ENCODE measurements around the gene ASIC3.

ASIC3 gene

DNA sequence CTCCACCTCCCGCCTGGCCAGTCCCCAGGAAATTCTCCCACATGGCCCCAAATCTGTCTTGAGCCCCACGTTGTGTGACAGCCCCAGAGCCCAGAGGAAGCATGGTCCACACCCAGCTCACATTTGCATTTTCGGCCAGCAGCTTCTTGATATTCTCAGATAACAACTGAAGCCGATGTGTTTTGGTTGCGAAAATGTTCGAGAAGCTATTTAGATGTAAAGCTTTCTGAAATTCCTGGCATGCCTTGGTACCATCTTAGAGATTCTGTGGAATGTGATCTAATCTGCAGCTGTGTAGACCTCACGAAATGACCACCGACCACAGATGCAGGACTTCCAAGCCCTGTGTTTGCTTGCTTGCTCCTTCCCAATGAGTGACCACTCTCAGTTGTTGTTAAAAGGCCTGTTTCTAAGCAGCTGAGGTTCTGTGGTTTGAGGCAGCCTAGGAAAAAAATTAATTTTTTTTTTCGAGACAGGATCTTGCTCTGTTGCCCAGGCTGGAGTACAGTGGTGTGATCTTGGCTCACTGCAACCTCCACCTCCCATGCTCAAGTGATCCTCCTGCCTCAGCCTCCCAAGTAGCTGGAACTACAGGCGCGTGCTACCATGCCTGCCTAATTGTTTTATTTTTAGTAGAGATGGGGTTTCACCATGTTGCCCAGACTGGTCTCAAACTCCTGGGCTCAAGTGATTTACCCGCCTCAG lies 19.9 kb downstream of the ASIC3 start:
- Histone ChIP-seq H3K27ac (no peak overlapping the region), H3K4me3 (no peak overlapping the region)
- DNase-seq (ENCODE audit: low spot score): no peak
- TF ChIP-seq, protein P1, sequence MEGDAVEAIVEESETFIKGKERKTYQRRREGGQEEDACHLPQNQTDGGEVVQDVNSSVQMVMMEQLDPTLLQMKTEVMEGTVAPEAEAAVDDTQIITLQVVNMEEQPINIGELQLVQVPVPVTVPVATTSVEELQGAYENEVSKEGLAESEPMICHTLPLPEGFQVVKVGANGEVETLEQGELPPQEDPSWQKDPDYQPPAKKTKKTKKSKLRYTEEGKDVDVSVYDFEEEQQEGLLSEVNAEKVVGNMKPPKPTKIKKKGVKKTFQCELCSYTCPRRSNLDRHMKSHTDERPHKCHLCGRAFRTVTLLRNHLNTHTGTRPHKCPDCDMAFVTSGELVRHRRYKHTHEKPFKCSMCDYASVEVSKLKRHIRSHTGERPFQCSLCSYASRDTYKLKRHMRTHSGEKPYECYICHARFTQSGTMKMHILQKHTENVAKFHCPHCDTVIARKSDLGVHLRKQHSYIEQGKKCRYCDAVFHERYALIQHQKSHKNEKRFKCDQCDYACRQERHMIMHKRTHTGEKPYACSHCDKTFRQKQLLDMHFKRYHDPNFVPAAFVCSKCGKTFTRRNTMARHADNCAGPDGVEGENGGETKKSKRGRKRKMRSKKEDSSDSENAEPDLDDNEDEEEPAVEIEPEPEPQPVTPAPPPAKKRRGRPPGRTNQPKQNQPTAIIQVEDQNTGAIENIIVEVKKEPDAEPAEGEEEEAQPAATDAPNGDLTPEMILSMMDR (IDR thresholded peaks at IDR 0.05): no peak

DNA sequence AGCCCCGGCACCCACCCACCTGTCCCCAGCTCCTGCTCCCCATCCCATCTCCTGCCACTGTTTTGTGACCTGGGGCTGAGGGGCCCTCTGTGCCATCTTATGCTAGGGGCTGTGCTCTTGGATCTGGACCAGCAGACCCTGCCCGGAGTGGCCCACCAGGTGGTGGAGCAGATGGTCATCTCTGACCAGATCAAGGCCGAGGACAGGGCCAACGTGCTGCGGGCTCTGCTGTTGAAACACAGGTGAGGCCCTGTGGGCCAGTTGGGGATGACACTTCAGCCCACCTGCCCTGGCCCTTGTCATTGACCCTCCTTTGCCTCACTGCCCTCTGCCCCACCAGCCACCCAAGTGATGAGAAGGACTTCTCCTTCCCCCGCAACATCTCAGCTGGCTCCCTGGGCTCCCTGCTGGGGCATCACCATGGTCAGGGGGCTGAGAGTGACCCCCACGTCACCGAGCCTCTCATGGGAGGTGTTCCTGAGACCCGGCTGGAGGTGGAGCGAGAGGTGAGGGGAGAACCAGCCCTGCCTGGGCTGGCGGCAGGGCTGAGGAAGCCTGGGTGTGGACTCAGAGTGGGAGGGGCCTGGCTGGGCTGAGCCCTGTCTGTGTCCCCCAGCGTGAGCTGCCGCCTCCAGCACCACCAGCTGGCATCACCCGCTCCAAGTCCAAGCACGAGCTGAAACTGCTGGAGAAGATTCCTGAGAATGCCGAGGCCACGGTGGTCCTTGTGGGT lies 21.7 kb downstream of the ASIC3 start:
- TF ChIP-seq, protein P1 (IDR thresholded peaks at IDR 0.05): no peak

DNA sequence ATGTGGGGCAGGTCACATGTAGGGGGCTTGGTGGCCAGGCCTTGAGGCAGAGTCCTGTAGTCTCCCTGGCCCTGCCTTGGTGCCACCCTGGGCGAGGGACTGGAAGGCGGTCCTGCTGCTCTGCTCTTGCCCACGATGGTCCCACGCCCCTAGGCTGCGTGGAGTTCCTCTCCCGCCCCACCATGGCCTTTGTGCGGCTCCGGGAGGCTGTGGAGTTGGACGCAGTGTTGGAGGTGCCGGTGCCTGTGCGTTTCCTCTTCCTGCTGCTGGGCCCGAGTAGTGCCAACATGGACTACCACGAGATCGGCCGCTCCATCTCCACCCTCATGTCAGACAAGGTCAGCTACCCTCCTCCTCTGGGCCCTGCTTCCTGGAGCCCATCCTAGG lies 22.2 kb downstream of the ASIC3 start:
- no peak for DNase-seq (ENCODE audit: low spot score)
- TF ChIP-seq, protein P1 (IDR thresholded peaks at IDR 0.05): no peak
- H3K4me3 ChIP-seq: no peak overlapping the region
- H3K27ac ChIP-seq: no peak overlapping the region

More for the DNA sequence above, 21.7 kb downstream of the ASIC3 start:
- DNase-seq (ENCODE audit: low spot score): no peak
- Histone ChIP-seq H3K27ac (no peak overlapping the region), H3K4me3 (no peak overlapping the region)

DNA sequence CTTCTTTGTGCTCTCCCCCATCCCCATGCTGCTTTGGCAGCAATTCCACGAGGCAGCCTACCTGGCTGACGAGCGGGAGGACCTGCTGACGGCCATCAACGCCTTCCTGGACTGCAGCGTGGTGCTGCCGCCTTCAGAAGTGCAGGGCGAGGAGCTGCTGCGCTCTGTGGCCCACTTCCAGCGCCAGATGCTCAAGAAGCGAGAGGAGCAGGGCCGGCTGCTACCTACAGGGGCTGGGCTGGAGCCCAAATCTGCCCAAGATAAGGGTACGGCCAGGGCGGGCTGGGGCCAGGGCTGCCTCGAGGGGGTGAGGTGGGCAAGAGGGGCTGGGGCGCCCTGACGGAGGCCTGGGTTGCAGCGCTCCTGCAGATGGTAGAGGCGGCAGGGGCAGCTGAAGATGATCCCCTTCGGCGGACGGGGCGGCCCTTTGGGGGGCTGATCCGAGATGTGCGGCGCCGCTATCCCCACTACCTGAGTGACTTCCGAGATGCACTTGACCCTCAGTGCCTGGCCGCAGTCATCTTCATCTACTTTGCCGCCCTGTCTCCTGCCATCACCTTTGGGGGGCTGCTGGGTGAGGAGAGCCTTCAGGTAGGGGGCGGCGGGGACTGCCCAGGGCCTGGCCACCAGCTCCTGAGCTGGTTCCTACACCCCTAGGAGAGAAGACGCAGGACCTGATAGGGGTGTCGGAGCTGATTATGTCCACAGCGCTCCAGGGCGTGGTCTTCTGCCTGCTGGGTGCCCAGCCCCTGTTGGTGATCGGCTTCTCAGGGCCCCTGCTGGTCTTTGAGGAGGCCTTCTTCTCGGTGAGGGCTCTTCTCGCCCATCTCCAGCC lies 22.9 kb downstream of the ASIC3 start:
- TF ChIP-seq, protein P1 (IDR thresholded peaks at IDR 0.05): no peak
- no peak for DNase-seq (ENCODE audit: low spot score)

DNA sequence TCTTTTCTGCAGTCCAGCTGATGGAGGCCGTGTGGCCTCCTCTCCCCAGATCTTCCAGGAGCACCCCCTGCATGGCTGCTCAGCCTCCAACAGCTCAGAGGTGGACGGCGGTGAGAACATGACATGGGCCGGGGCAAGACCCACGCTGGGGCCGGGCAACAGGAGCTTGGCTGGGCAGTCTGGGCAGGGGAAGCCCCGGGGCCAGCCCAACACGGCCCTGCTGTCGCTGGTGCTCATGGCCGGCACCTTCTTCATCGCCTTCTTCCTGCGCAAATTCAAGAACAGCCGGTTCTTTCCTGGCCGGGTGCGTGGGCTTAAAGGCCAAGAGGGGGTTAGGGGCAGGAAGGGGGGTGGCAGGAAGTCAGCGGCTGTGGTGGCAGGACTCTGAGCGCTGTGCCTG lies 25.7 kb downstream of the ASIC3 start:
- Histone ChIP-seq H3K27ac (no peak overlapping the region), H3K4me3 (no peak overlapping the region)
- TF ChIP-seq, protein P1 (IDR thresholded peaks at IDR 0.05): no peak
- DNase-seq (ENCODE audit: low spot score): no peak

More for the DNA sequence above, 22.9 kb downstream of the ASIC3 start:
- H3K4me3 ChIP-seq: no peak overlapping the region
- H3K27ac ChIP-seq: no peak overlapping the region

DNA sequence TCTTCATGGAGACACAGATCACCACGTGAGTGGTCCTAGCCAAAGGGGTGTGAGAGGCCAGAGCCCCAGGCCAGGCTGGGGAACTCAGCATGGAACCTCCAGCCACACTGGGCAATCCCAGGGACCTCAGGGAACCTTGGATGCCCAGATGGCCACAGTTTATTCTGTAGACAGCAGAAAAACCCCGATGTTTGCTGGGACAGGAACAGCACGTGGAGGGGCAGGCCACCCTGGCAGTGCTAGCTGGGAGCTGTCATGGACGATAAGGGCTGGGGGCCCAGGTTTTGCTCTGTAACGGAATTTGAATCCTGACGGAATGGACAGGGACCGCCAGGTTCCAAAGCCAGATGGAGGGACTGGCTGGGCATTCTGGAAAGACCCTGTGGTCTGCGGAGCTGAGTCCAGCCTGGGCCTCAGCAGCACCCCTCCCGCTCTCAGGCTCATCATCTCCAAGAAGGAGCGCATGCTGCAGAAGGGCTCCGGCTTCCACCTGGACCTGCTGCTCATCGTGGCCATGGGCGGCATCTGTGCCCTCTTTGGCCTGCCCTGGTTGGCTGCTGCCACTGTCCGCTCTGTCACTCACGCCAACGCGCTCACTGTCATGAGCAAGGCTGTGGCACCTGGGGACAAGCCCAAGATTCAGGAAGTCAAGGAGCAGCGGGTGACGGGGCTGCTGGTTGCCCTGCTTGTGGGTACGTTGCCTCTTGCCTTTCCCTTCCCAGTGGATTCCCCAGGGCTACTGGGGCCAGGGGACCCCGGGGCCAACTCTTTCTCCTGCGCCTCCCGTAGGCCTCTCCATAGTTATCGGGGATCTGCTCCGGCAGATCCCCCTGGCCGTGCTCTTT lies 26.7 kb downstream of the ASIC3 start:
- no peak for DNase-seq (ENCODE audit: low spot score)
- Histone ChIP-seq H3K4me3 (no peak overlapping the region), H3K27ac (no peak overlapping the region)
- TF ChIP-seq, protein P1 (IDR thresholded peaks at IDR 0.05): no peak

Data from coronary artery (tissue), 2 donors.